ENCODE measurements around the gene KCNMA1.

KCNMA1 gene

GRCh38 chr10:77548157-77548556, 89.5 kb downstream of the KCNMA1 start:
- Histone ChIP-seq H3K36me3 (ENCODE audit: control insufficient read depth, insufficient read depth, low read length) (no peaks in the 10 kb centered on the region), H4K5ac (ENCODE audit: low read length) (no peak overlapping the region), H3K27me3 (ENCODE audit: insufficient read depth, low read length, poor library complexity) (no peaks in the 10 kb centered on the region), H3K23ac (ENCODE audit: low read length) (no peak overlapping the region), H2BK15ac (replicated peaks; ENCODE audit: low read depth) (no peak overlapping the region), H3K27ac (ENCODE audit: low read depth, low read length) (no peak overlapping the region), H2BK5ac (ENCODE audit: low read length) (no peak overlapping the region), H2AK5ac (ENCODE audit: low read length) (no peak overlapping the region), H3K4me3 (ENCODE audit: low read length) (no peak overlapping the region), H3K79me2 (ENCODE audit: control insufficient read depth, insufficient read depth, low read length) (no peaks in the 10 kb centered on the region), H3K9ac (ENCODE audit: low read length) (no peak overlapping the region), H3K56ac (ENCODE audit: low read length) (no peak overlapping the region), H3K4ac (ENCODE audit: low read depth, low read length) (no peak overlapping the region), H2BK120ac (ENCODE audit: low read depth, low read length) (no peak overlapping the region), H3K4me2 (ENCODE audit: low read length) (no peak overlapping the region), H3K4me1 (ENCODE audit: control insufficient read depth, low read depth, low read length) (no peaks in the 10 kb centered on the region), H3K79me1 (ENCODE audit: low read length) (no peaks in the 10 kb centered on the region), H3K18ac (ENCODE audit: low read length) (no peak overlapping the region), H4K8ac (ENCODE audit: low read depth, low read length) (no peak overlapping the region)
- no CpG with 5 or more reads among the region's 3 CpGs for WGBS (ENCODE audit: extremely low coverage, insufficient coverage, low lambda C conversion rate)
- DNase-seq = no peak

- Histone ChIP-seq H3K27me3 (ENCODE audit: insufficient read depth, low read length, poor library complexity) (no peaks in the 10 kb centered on the region), H3K4me2 (ENCODE audit: low read length) (no peak overlapping the region), H2BK5ac (ENCODE audit: low read length) (no peak overlapping the region), H2AK5ac (ENCODE audit: low read length) (no peak overlapping the region), H3K4me3 (ENCODE audit: low read length) (no peak overlapping the region), H4K5ac (ENCODE audit: low read length) (no peak overlapping the region), H3K79me1 (ENCODE audit: low read length) (no peaks in the 10 kb centered on the region), H3K36me3 (ENCODE audit: control insufficient read depth, insufficient read depth, low read length) (no peaks in the 10 kb centered on the region), H3K27ac (ENCODE audit: low read depth, low read length) (no peak overlapping the region), H3K9ac (ENCODE audit: low read length) (no peak overlapping the region), H2BK15ac (replicated peaks; ENCODE audit: low read depth) (no peak overlapping the region), H3K4ac (ENCODE audit: low read depth, low read length) (no peak overlapping the region), H4K8ac (ENCODE audit: low read depth, low read length) (no peak overlapping the region), H3K4me1 (ENCODE audit: control insufficient read depth, low read depth, low read length) (no peaks in the 10 kb centered on the region), H3K56ac (ENCODE audit: low read length) (no peak overlapping the region), H3K79me2 (ENCODE audit: control insufficient read depth, insufficient read depth, low read length) (no peaks in the 10 kb centered on the region), H3K18ac (ENCODE audit: low read length) (no peak overlapping the region), H3K23ac (ENCODE audit: low read length) (no peak overlapping the region), H2BK120ac (ENCODE audit: low read depth, low read length) (no peak overlapping the region)
- no peak for DNase-seq
- WGBS (ENCODE audit: extremely low coverage, insufficient coverage, low lambda C conversion rate) = no CpG with 5 or more reads among the region's 5 CpGs
Observed at GRCh38 chr10:77547307-77548050, 90.1 kb downstream of the KCNMA1 start.

- Histone ChIP-seq H2BK15ac (replicated peaks; ENCODE audit: low read depth) (no peak overlapping the region), H3K27me3 (ENCODE audit: insufficient read depth, low read length, poor library complexity) (no peaks in the 10 kb centered on the region), H3K79me1 (ENCODE audit: low read length) (no peaks in the 10 kb centered on the region), H3K4me2 (ENCODE audit: low read length) (no peak overlapping the region), H3K4me3 (ENCODE audit: low read length) (no peak overlapping the region), H3K79me2 (ENCODE audit: control insufficient read depth, insufficient read depth, low read length) (no peaks in the 10 kb centered on the region), H3K9ac (ENCODE audit: low read length) (no peak overlapping the region), H3K56ac (ENCODE audit: low read length) (no peak overlapping the region), H2BK5ac (ENCODE audit: low read length) (no peak overlapping the region), H3K18ac (ENCODE audit: low read length) (no peak overlapping the region), H3K27ac (ENCODE audit: low read depth, low read length) (no peak overlapping the region), H3K4me1 (ENCODE audit: control insufficient read depth, low read depth, low read length) (no peaks in the 10 kb centered on the region), H2AK5ac (ENCODE audit: low read length) (no peak overlapping the region), H2BK120ac (ENCODE audit: low read depth, low read length) (no peak overlapping the region), H3K4ac (ENCODE audit: low read depth, low read length) (no peak overlapping the region), H4K8ac (ENCODE audit: low read depth, low read length) (no peak overlapping the region), H3K23ac (ENCODE audit: low read length) (no peak overlapping the region), H3K36me3 (ENCODE audit: control insufficient read depth, insufficient read depth, low read length) (no peaks in the 10 kb centered on the region), H4K5ac (ENCODE audit: low read length) (no peak overlapping the region)
- DNase-seq = no peak
- WGBS (ENCODE audit: extremely low coverage, insufficient coverage, low lambda C conversion rate) = no CpG with 5 or more reads among the region's 1 CpG
Observed at GRCh38 chr10:77546042-77546441, 91.6 kb downstream of the KCNMA1 start.

GRCh38 chr10:77545585-77545984, 92.0 kb downstream of the KCNMA1 start:
- no peaks in the 10 kb centered on the region for H3K79me2 ChIP-seq (ENCODE audit: control insufficient read depth, insufficient read depth, low read length)
- no peaks in the 10 kb centered on the region for H3K27me3 ChIP-seq (ENCODE audit: insufficient read depth, low read length, poor library complexity)
- no peak overlapping the region for H2BK120ac ChIP-seq (ENCODE audit: low read depth, low read length)
- no peak overlapping the region for H4K5ac ChIP-seq (ENCODE audit: low read length)
- H3K4ac ChIP-seq (ENCODE audit: low read depth, low read length) = no peak overlapping the region
- no peak overlapping the region for H3K9ac ChIP-seq (ENCODE audit: low read length)
- H2BK5ac ChIP-seq (ENCODE audit: low read length) = no peak overlapping the region
- no peak overlapping the region for H3K23ac ChIP-seq (ENCODE audit: low read length)
- no peak overlapping the region for H2BK15ac ChIP-seq (replicated peaks; ENCODE audit: low read depth)
- H3K79me1 ChIP-seq (ENCODE audit: low read length) = no peaks in the 10 kb centered on the region
- WGBS (ENCODE audit: extremely low coverage, insufficient coverage, low lambda C conversion rate) = no CpG with 5 or more reads among the region's 7 CpGs
- DNase-seq = no peak
- H3K56ac ChIP-seq (ENCODE audit: low read length) = no peak overlapping the region
- H3K4me3 ChIP-seq (ENCODE audit: low read length) = no peak overlapping the region
- no peaks in the 10 kb centered on the region for H3K36me3 ChIP-seq (ENCODE audit: control insufficient read depth, insufficient read depth, low read length)
- H3K4me2 ChIP-seq (ENCODE audit: low read length) = no peak overlapping the region
- H2AK5ac ChIP-seq (ENCODE audit: low read length) = no peak overlapping the region
- no peaks in the 10 kb centered on the region for H3K4me1 ChIP-seq (ENCODE audit: control insufficient read depth, low read depth, low read length)
- H4K8ac ChIP-seq (ENCODE audit: low read depth, low read length) = no peak overlapping the region
- H3K18ac ChIP-seq (ENCODE audit: low read length) = no peak overlapping the region
- H3K27ac ChIP-seq (ENCODE audit: low read depth, low read length) = no peak overlapping the region

- no peak overlapping the region for H4K5ac ChIP-seq (ENCODE audit: low read length)
- WGBS (ENCODE audit: extremely low coverage, insufficient coverage, low lambda C conversion rate) = no CpG with 5 or more reads among the region's 1 CpG
- no peak overlapping the region for H2BK5ac ChIP-seq (ENCODE audit: low read length)
- no peak overlapping the region for H3K4me2 ChIP-seq (ENCODE audit: low read length)
- H3K4me3 ChIP-seq (ENCODE audit: low read length) = no peak overlapping the region
- no peak overlapping the region for H3K9ac ChIP-seq (ENCODE audit: low read length)
- no peak overlapping the region for H2BK120ac ChIP-seq (ENCODE audit: low read depth, low read length)
- H2BK15ac ChIP-seq (replicated peaks; ENCODE audit: low read depth) = no peak overlapping the region
- no peaks in the 10 kb centered on the region for H3K79me1 ChIP-seq (ENCODE audit: low read length)
- H3K4me1 ChIP-seq (ENCODE audit: control insufficient read depth, low read depth, low read length) = no peaks in the 10 kb centered on the region
- no peak for DNase-seq
- no peak overlapping the region for H4K8ac ChIP-seq (ENCODE audit: low read depth, low read length)
- no peak overlapping the region for H3K23ac ChIP-seq (ENCODE audit: low read length)
- no peak overlapping the region for H3K56ac ChIP-seq (ENCODE audit: low read length)
- no peaks in the 10 kb centered on the region for H3K36me3 ChIP-seq (ENCODE audit: control insufficient read depth, insufficient read depth, low read length)
- H2AK5ac ChIP-seq (ENCODE audit: low read length) = no peak overlapping the region
- H3K27ac ChIP-seq (ENCODE audit: low read depth, low read length) = no peak overlapping the region
- H3K18ac ChIP-seq (ENCODE audit: low read length) = no peak overlapping the region
- no peak overlapping the region for H3K4ac ChIP-seq (ENCODE audit: low read depth, low read length)
- no peaks in the 10 kb centered on the region for H3K27me3 ChIP-seq (ENCODE audit: insufficient read depth, low read length, poor library complexity)
- H3K79me2 ChIP-seq (ENCODE audit: control insufficient read depth, insufficient read depth, low read length) = no peaks in the 10 kb centered on the region
Observed at GRCh38 chr10:77544617-77545016, 93.0 kb downstream of the KCNMA1 start.

- Histone ChIP-seq H3K23ac (ENCODE audit: low read length) (no peak overlapping the region), H3K27ac (ENCODE audit: low read depth, low read length) (no peak overlapping the region), H3K4me3 (ENCODE audit: low read length) (no peak overlapping the region), H3K4me1 (ENCODE audit: control insufficient read depth, low read depth, low read length) (no peaks in the 10 kb centered on the region), H3K9ac (ENCODE audit: low read length) (no peak overlapping the region), H3K36me3 (ENCODE audit: control insufficient read depth, insufficient read depth, low read length) (no peaks in the 10 kb centered on the region), H4K5ac (ENCODE audit: low read length) (no peak overlapping the region), H2BK15ac (replicated peaks; ENCODE audit: low read depth) (no peak overlapping the region), H2BK120ac (ENCODE audit: low read depth, low read length) (no peak overlapping the region), H3K4ac (ENCODE audit: low read depth, low read length) (no peak overlapping the region), H3K4me2 (ENCODE audit: low read length) (no peak overlapping the region), H4K8ac (ENCODE audit: low read depth, low read length) (no peak overlapping the region), H3K27me3 (ENCODE audit: insufficient read depth, low read length, poor library complexity) (no peaks in the 10 kb centered on the region), H3K56ac (ENCODE audit: low read length) (no peak overlapping the region), H3K79me1 (ENCODE audit: low read length) (no peaks in the 10 kb centered on the region), H3K18ac (ENCODE audit: low read length) (no peak overlapping the region), H2BK5ac (ENCODE audit: low read length) (no peak overlapping the region), H2AK5ac (ENCODE audit: low read length) (no peak overlapping the region), H3K79me2 (ENCODE audit: control insufficient read depth, insufficient read depth, low read length) (no peaks in the 10 kb centered on the region)
- WGBS (ENCODE audit: extremely low coverage, insufficient coverage, low lambda C conversion rate) = no CpG with 5 or more reads among the region's 2 CpGs
- DNase-seq = no peak
Observed at GRCh38 chr10:77542710-77543259, 94.8 kb downstream of the KCNMA1 start.

Measured in mesendoderm (in vitro differentiated cells).